Naive thymus-derived CD8-positive, alpha-beta T cell (primary cell): ENCODE results near the gene METAP2. TPM values are rescaled to one million over a fixed set of nuclear protein-coding genes. Genes with fewer than 3 reads are reported as not detected.
A peak's percentile ranks its signal among the peaks of the same experiment; 100 is the strongest.

Experiments used
- ATAC-seq, 2 donors: fragments of 150-1000 bp; cut with Tn5 transposase in 1 of 2; sonication (Bioruptor Pico), chemical (Tn5 transposase) in 1 of 2; 1 replicate in 1 of 2; 2 replicates in 1 of 2; pipeline ENCODE4 v1.10.0; 2021; ENCODE audit warnings: mild to moderate bottlenecking in 2 of 2, moderate library complexity in 2 of 2
- POLR2A ChIA-PET: fragments of 350-600 bp; sonication (Branson Sonifier 250); formaldehyde crosslinking; loops from one replicate; lab custom pipeline; 2021; ENCODE audit warnings: antibody characterized with exemption; lab: Charles Lee
- DNase-seq, 10 donors: peaks; one replicate each; pipeline versions ENCODE4 v3.0.0 to v3.0.0-alpha.2; 2020 to 2022
- H3K27ac Mint-ChIP-seq, 10 donors: one replicate each; pipeline ENCODE4 v1.8.0; 2020 to 2022; ENCODE audit warnings: mild to moderate bottlenecking in 10 of 10, mixed read lengths in 10 of 10, moderate library complexity in 4 of 10, inconsistent platforms in 1 of 10
- H3K27me3 Mint-ChIP-seq, 5 donors: one replicate each; pipeline ENCODE4 v1.8.0; 2021 to 2022; ENCODE audit warnings: mixed read lengths in 5 of 5
- H3K36me3 Mint-ChIP-seq, 3 donors: one replicate each; pipeline ENCODE4 v1.8.0; 2020 to 2022; ENCODE audit warnings: mixed read lengths in 3 of 3, mild to moderate bottlenecking in 2 of 3, inconsistent platforms in 1 of 3
- H3K4me1 Mint-ChIP-seq, 4 donors: one replicate each; pipeline ENCODE4 v1.8.0; 2021 to 2022; ENCODE audit warnings: mixed read lengths in 4 of 4
- H3K4me3 Mint-ChIP-seq, 10 donors: one replicate each; pipeline ENCODE4 v1.8.0; 2020 to 2022; ENCODE audit warnings: mild to moderate bottlenecking in 10 of 10, mixed read lengths in 10 of 10, moderate library complexity in 6 of 10, inconsistent platforms in 1 of 10
- H3K9me3 Mint-ChIP-seq, 9 donors: one replicate each; pipeline ENCODE4 v1.8.0; 2020 to 2022; ENCODE audit warnings: mixed read lengths in 9 of 9, mild to moderate bottlenecking in 3 of 9, inconsistent platforms in 1 of 9, moderate library complexity in 1 of 9
- polyA plus RNA-seq, 3 donors: library from polyadenylated mRNA; unstranded; fragments of 300-500 nt; fragmentation: Illumina TruSeq; gene quantifications; one replicate each; pipeline ENCODE4 v1.2.3, GENCODE V29; 2021
- total RNA-seq, 8 experiments: library from RNA in 2 of 8; stranded (reverse) in 2 of 8; gene quantifications; one replicate each; pipeline ENCODE4 v1.2.3 and lab custom pipeline; 2021 to 2026

METAP2 gene
- total and polyA plus RNA-seq, 5 experiments from 2014 or later, result 35.9 to 68.3 (median 40.3) TPM

- peak overlapping the region in 3 of 10 donors; percentile 43 to 69 (median 49) for H3K27ac Mint-ChIP-seq
- peaks cover 0 to 5% (median under 1%) of the 10 kb centered on the region in 4 donors for H3K4me1 Mint-ChIP-seq
These were observed 43.3 kb downstream of the METAP2 start for GRCh38 chr12:95517246-95517645.

GRCh38 chr12:95518944-95519343, 45.0 kb downstream of the METAP2 start:
- POLR2A ChIA-PET, result interaction anchor here (0.7 kb wide), 1 partner anchor 36 kb away, joined by 4 read pairs; no protein-coding TSS in a partner anchor
- Mint-ChIP-seq H3K4me1 (peaks cover 0 to 5% (median under 1%) of the 10 kb centered on the region in 4 donors), H3K27ac (no peak overlapping the region), H3K36me3 (peaks cover 8 to 78% (median 16%) of the 10 kb centered on the region in 3 donors), H3K9me3 (no peaks in the 10 kb centered on the region), H3K4me3 (no peak overlapping the region), H3K27me3 (no peaks in the 10 kb centered on the region)
- DNase-seq, result no peak
- no peak for ATAC-seq

More at GRCh38 chr12:95517246-95517645, 43.3 kb downstream of the METAP2 start:
- Mint-ChIP-seq H3K36me3 (peaks cover 8 to 80% (median 23%) of the 10 kb centered on the region in 3 donors), H3K9me3 (no peaks in the 10 kb centered on the region), H3K27me3 (no peaks in the 10 kb centered on the region), H3K4me3 (no peak overlapping the region)
- POLR2A ChIA-PET, result interaction anchor here (0.5 kb wide), 1 partner anchor 22 kb away, joined by 4 read pairs; no protein-coding TSS in a partner anchor
- ATAC-seq (no peak), DNase-seq (no peak)

GRCh38 chr12:95520816-95521215, 46.9 kb downstream of the METAP2 start:
- Mint-ChIP-seq H3K4me3 (no peak overlapping the region), H3K36me3 (peaks cover 8 to 65% (median 10%) of the 10 kb centered on the region in 3 donors), H3K27me3 (no peaks in the 10 kb centered on the region), H3K9me3 (no peaks in the 10 kb centered on the region), H3K27ac (peak overlapping the region in 1 of 10 donors; percentile 45), H3K4me1 (peaks cover 0 to 5% (median under 1%) of the 10 kb centered on the region in 4 donors)
- POLR2A ChIA-PET, result no interaction called here
- DNase-seq, result no peak
- no peak for ATAC-seq

GRCh38 chr12:95522692-95523091, 48.7 kb downstream of the METAP2 start:
- Mint-ChIP-seq H3K4me1 (no peaks in the 10 kb centered on the region), H3K27me3 (no peaks in the 10 kb centered on the region), H3K9me3 (no peaks in the 10 kb centered on the region), H3K36me3 (peaks cover 3 to 55% (median 8%) of the 10 kb centered on the region in 3 donors), H3K27ac (no peak overlapping the region), H3K4me3 (no peak overlapping the region)
- DNase-seq (no peak), ATAC-seq (no peak)
- POLR2A ChIA-PET, result no interaction called here

- H3K4me1 Mint-ChIP-seq, result peaks cover 5 to 26% (median 12%) of the 10 kb centered on the region in 4 donors
- peaks cover 0 to 2% (median 0%) of the 10 kb centered on the region in 5 donors for H3K27me3 Mint-ChIP-seq
- H3K4me3 Mint-ChIP-seq, result no peak overlapping the region
- POLR2A ChIA-PET, result no interaction called here
- DNase-seq, result no peak
- H3K27ac Mint-ChIP-seq, result peak overlapping the region in 1 of 10 donors; percentile 39
- no peaks in the 10 kb centered on the region for H3K9me3 Mint-ChIP-seq
- ATAC-seq, result no peak
- H3K36me3 Mint-ChIP-seq, result peaks cover 0 to 37% (median 5%) of the 10 kb centered on the region in 3 donors
These were observed 54.5 kb downstream of the METAP2 start for GRCh38 chr12:95528431-95528830.

GRCh38 chr12:95529693-95530225, 55.8 kb downstream of the METAP2 start:
- Mint-ChIP-seq H3K4me1 (peaks cover 6 to 33% (median 12%) of the 10 kb centered on the region in 4 donors), H3K4me3 (no peak overlapping the region), H3K36me3 (peaks cover 0 to 35% (median 5%) of the 10 kb centered on the region in 3 donors), H3K27ac (peak overlapping the region in 3 of 10 donors; percentile 2 to 74 (median 51)), H3K27me3 (peaks cover 0 to 2% (median 0%) of the 10 kb centered on the region in 5 donors), H3K9me3 (no peaks in the 10 kb centered on the region)
- POLR2A ChIA-PET, result interaction anchor here (0.6 kb wide), 1 partner anchor 54 kb away, joined by 3 read pairs; no protein-coding TSS in a partner anchor
- ATAC-seq (no peak), DNase-seq (no peak)

- peaks cover 0 to 2% (median 0%) of the 10 kb centered on the region in 5 donors for H3K27me3 Mint-ChIP-seq
- peaks cover 0 to 30% (median 5%) of the 10 kb centered on the region in 3 donors for H3K36me3 Mint-ChIP-seq
- no peak for ATAC-seq
- peaks cover 9 to 33% (median 14%) of the 10 kb centered on the region in 4 donors for H3K4me1 Mint-ChIP-seq
- POLR2A ChIA-PET, result no interaction called here
- peak overlapping the region in 1 of 10 donors; percentile 25 for H3K27ac Mint-ChIP-seq
- no peak for DNase-seq
- no peaks in the 10 kb centered on the region for H3K9me3 Mint-ChIP-seq
- no peak overlapping the region for H3K4me3 Mint-ChIP-seq
These were observed 58.9 kb downstream of the METAP2 start for GRCh38 chr12:95532851-95533250.

- POLR2A ChIA-PET, result interaction anchor here (0.7 to 1.5 kb wide), 3 partner anchors 60 to 317 kb away, joined by 3 to 4 read pairs (median 4); partner anchors contain the start of genes FGD6, METAP2 and VEZT
- no peak for DNase-seq
- H3K27me3 Mint-ChIP-seq, result peaks cover 0 to 2% (median 0%) of the 10 kb centered on the region in 5 donors
- H3K4me3 Mint-ChIP-seq, result no peak overlapping the region
- H3K9me3 Mint-ChIP-seq, result no peaks in the 10 kb centered on the region
- no peak for ATAC-seq
- no peak overlapping the region for H3K27ac Mint-ChIP-seq
- peaks cover 0 to 21% (median 5%) of the 10 kb centered on the region in 3 donors for H3K36me3 Mint-ChIP-seq
- peaks cover 9 to 23% (median 11%) of the 10 kb centered on the region in 4 donors for H3K4me1 Mint-ChIP-seq
These were observed 60.0 kb downstream of the METAP2 start for GRCh38 chr12:95533985-95534384.

- Mint-ChIP-seq H3K4me1 (peaks cover 2 to 7% (median 5%) of the 10 kb centered on the region in 4 donors), H3K4me3 (no peak overlapping the region), H3K36me3 (peaks cover 0 to 10% (median 0%) of the 10 kb centered on the region in 3 donors), H3K27me3 (no peaks in the 10 kb centered on the region), H3K9me3 (no peaks in the 10 kb centered on the region), H3K27ac (no peak overlapping the region)
- no peak for ATAC-seq
- no peak for DNase-seq
- POLR2A ChIA-PET, result interaction anchor here (2.0 kb wide), 1 partner anchor 10 kb away, joined by 4 read pairs; no protein-coding TSS in a partner anchor
These were observed 64.1 kb downstream of the METAP2 start for GRCh38 chr12:95538006-95538405.

- POLR2A ChIA-PET, result interaction anchor here (1.9 to 2.0 kb wide), 2 partner anchors 9 to 65 kb away, joined by 4 to 6 read pairs; partner anchors contain the start of gene METAP2
- DNase-seq (no peak), ATAC-seq (no peak)
- H3K36me3 Mint-ChIP-seq, result peaks cover 0 to 4% (median 0%) of the 10 kb centered on the region in 3 donors
- H3K27ac Mint-ChIP-seq, result peak overlapping the region in 1 of 10 donors; percentile 78
- no peaks in the 10 kb centered on the region for H3K27me3 Mint-ChIP-seq
- no peaks in the 10 kb centered on the region for H3K9me3 Mint-ChIP-seq
- peaks cover 2 to 7% (median 4%) of the 10 kb centered on the region in 4 donors for H3K4me1 Mint-ChIP-seq
- no peak overlapping the region for H3K4me3 Mint-ChIP-seq
These were observed 64.7 kb downstream of the METAP2 start for GRCh38 chr12:95538656-95539055.

GRCh38 chr12:95541436-95541835, 67.5 kb downstream of the METAP2 start:
- Mint-ChIP-seq H3K27ac (peak overlapping the region in 1 of 10 donors; percentile 7), H3K36me3 (no peaks in the 10 kb centered on the region), H3K27me3 (no peaks in the 10 kb centered on the region), H3K4me3 (no peak overlapping the region), H3K4me1 (peaks cover 9 to 11% (median 11%) of the 10 kb centered on the region in 4 donors), H3K9me3 (no peaks in the 10 kb centered on the region)
- no peak for DNase-seq
- POLR2A ChIA-PET, result no interaction called here
- no peak for ATAC-seq

GRCh38 chr12:95543305-95543704, 69.4 kb downstream of the METAP2 start:
- ATAC-seq, result no peak
- Mint-ChIP-seq H3K27ac (peak overlapping the region in 1 of 10 donors; percentile 50), H3K9me3 (no peaks in the 10 kb centered on the region), H3K27me3 (peaks cover 0 to 1% (median 0%) of the 10 kb centered on the region in 5 donors), H3K4me1 (peaks cover 13 to 25% (median 23%) of the 10 kb centered on the region in 4 donors), H3K36me3 (no peaks in the 10 kb centered on the region), H3K4me3 (no peak overlapping the region)
- DNase-seq, result no peak
- POLR2A ChIA-PET, result interaction anchor here (0.7 kb wide), 2 partner anchors 268 to 1912 kb away, joined by 5 to 6 read pairs; no protein-coding TSS in a partner anchor

- POLR2A ChIA-PET, result interaction anchor here (1.1 kb wide), 1 partner anchor 9 kb away, joined by 4 read pairs; no protein-coding TSS in a partner anchor
- DNase-seq (no peak), ATAC-seq (no peak)
- Mint-ChIP-seq H3K27me3 (peaks cover 0 to 5% (median 0%) of the 10 kb centered on the region in 5 donors), H3K36me3 (no peaks in the 10 kb centered on the region), H3K9me3 (peaks cover 0 to 6% (median 0%) of the 10 kb centered on the region in 9 donors), H3K4me1 (peaks cover 14 to 33% (median 31%) of the 10 kb centered on the region in 4 donors), H3K4me3 (no peak overlapping the region), H3K27ac (peak overlapping the region in 1 of 10 donors; percentile 14)
These were observed 70.8 kb downstream of the METAP2 start for GRCh38 chr12:95544756-95545155.
